ENCODE results near the gene GSTM4.

GRCh38 chr1:109629372-109630030 is 26.4 kb upstream of the GSTM4 start:
- TF ChIP-seq, protein P1, sequence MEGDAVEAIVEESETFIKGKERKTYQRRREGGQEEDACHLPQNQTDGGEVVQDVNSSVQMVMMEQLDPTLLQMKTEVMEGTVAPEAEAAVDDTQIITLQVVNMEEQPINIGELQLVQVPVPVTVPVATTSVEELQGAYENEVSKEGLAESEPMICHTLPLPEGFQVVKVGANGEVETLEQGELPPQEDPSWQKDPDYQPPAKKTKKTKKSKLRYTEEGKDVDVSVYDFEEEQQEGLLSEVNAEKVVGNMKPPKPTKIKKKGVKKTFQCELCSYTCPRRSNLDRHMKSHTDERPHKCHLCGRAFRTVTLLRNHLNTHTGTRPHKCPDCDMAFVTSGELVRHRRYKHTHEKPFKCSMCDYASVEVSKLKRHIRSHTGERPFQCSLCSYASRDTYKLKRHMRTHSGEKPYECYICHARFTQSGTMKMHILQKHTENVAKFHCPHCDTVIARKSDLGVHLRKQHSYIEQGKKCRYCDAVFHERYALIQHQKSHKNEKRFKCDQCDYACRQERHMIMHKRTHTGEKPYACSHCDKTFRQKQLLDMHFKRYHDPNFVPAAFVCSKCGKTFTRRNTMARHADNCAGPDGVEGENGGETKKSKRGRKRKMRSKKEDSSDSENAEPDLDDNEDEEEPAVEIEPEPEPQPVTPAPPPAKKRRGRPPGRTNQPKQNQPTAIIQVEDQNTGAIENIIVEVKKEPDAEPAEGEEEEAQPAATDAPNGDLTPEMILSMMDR (conservative IDR thresholded peaks at IDR 0.05; ENCODE audit: low read depth in 2 of 2): no peak
- no peak for TF ChIP-seq EZH2 (IDR thresholded peaks at IDR 0.05; ENCODE audit: low read depth, unreplicated experiment)
- no peak for TF ChIP-seq POLR2AphosphoS5 (IDR thresholded peaks at IDR 0.05; ENCODE audit: low read depth)
- no peak for TF ChIP-seq EZH2phosphoT487 (IDR thresholded peaks at IDR 0.05; ENCODE audit: unreplicated experiment)
- no peak for TF ChIP-seq STAT1 (IDR thresholded peaks at IDR 0.05; ENCODE audit: unreplicated experiment)
- no peak for TF ChIP-seq ETS1 (IDR thresholded peaks at IDR 0.05)
- TF ChIP-seq, protein P2, sequence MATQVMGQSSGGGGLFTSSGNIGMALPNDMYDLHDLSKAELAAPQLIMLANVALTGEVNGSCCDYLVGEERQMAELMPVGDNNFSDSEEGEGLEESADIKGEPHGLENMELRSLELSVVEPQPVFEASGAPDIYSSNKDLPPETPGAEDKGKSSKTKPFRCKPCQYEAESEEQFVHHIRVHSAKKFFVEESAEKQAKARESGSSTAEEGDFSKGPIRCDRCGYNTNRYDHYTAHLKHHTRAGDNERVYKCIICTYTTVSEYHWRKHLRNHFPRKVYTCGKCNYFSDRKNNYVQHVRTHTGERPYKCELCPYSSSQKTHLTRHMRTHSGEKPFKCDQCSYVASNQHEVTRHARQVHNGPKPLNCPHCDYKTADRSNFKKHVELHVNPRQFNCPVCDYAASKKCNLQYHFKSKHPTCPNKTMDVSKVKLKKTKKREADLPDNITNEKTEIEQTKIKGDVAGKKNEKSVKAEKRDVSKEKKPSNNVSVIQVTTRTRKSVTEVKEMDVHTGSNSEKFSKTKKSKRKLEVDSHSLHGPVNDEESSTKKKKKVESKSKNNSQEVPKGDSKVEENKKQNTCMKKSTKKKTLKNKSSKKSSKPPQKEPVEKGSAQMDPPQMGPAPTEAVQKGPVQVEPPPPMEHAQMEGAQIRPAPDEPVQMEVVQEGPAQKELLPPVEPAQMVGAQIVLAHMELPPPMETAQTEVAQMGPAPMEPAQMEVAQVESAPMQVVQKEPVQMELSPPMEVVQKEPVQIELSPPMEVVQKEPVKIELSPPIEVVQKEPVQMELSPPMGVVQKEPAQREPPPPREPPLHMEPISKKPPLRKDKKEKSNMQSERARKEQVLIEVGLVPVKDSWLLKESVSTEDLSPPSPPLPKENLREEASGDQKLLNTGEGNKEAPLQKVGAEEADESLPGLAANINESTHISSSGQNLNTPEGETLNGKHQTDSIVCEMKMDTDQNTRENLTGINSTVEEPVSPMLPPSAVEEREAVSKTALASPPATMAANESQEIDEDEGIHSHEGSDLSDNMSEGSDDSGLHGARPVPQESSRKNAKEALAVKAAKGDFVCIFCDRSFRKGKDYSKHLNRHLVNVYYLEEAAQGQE (IDR thresholded peaks at IDR 0.05; ENCODE audit: unreplicated experiment): no peak
- no peak for TF ChIP-seq JUNB (IDR thresholded peaks at IDR 0.05; ENCODE audit: unreplicated experiment)
- TF ChIP-seq CREB1 (CRISPR knock-in tag; IDR thresholded peaks at IDR 0.05; ENCODE audit: low read depth): no peak
- TF ChIP-seq ZNF114 (CRISPR knock-in tag; IDR thresholded peaks at IDR 0.05): no peak
